Bronchial epithelial cell (primary cell): ENCODE data around the gene PIGX. TPM values are rescaled to one million over a fixed set of nuclear protein-coding genes. Genes with fewer than 3 reads are reported as not detected.

Experiments
- DNase-seq: peaks from one replicate; pipeline ENCODE4 v3.0.0-alpha.2; 2010; ENCODE audit warnings: low read depth
- FAIRE-seq: peaks from 2 replicates; lab custom pipeline; 2011; peaks lifted over from hg19 to GRCh38; lab: Jason Lieb, UNC
- H3K27me3 ChIP-seq: 2 replicates; pipeline ENCODE4 v1.5.1; 2011; ENCODE audit warnings: low read length; ENCODE audit not compliant: control insufficient read depth, insufficient read depth
- H3K36me3 ChIP-seq: 2 replicates; pipeline ENCODE4 v1.5.1; 2011; ENCODE audit warnings: low read length; ENCODE audit not compliant: control insufficient read depth, insufficient read depth
- H3K4me3 ChIP-seq: 2 replicates; pipeline ENCODE4 v1.5.1; 2011; ENCODE audit warnings: mild to moderate bottlenecking, low read depth, low read length, control low read depth
- total RNA-seq: library from RNA; depleted of rRNA; stranded (reverse); fragments of >200 nt; gene quantifications from 2 replicates; pipeline ENCODE4 v1.2.1, GENCODE V29; 2014
- TF ChIP-seq, protein P1 (sequence below): IDR thresholded peaks from 2 replicates; pipeline ENCODE4 v1.5.1; 2011; ENCODE audit warnings: mild to moderate bottlenecking, moderate library complexity, low read length, control low read depth, inconsistent platforms; ENCODE audit not compliant: insufficient read depth, severe bottlenecking

PIGX gene
- total RNA-seq, 1 donor from 2014 or later, result 22.4 TPM

DNA sequence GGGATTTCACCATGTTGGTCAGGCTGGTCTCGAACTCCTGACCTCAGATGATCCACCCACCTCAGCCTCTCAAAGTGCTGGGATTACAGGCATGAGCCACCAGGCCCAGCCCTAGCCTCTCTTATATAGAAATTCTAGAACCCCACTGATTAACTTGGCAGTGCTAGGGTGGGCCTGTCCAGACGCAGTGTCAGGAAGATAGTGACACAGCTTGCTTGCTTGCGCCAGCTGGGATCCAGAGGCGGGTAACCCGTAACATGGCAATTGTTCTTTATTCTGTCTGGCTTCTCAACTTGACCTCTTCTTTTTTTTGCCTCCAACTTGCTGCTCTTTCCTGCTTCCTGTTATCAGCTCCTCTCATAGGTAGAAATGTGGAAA is 16.3 kb upstream of the PIGX start:
- DNase-seq (no peak), FAIRE-seq (no peak)
- Histone ChIP-seq H3K36me3 (no peaks in the 10 kb centered on the region), H3K27me3 (no peaks in the 10 kb centered on the region), H3K4me3 (no peak overlapping the region)
- TF ChIP-seq, protein P1, sequence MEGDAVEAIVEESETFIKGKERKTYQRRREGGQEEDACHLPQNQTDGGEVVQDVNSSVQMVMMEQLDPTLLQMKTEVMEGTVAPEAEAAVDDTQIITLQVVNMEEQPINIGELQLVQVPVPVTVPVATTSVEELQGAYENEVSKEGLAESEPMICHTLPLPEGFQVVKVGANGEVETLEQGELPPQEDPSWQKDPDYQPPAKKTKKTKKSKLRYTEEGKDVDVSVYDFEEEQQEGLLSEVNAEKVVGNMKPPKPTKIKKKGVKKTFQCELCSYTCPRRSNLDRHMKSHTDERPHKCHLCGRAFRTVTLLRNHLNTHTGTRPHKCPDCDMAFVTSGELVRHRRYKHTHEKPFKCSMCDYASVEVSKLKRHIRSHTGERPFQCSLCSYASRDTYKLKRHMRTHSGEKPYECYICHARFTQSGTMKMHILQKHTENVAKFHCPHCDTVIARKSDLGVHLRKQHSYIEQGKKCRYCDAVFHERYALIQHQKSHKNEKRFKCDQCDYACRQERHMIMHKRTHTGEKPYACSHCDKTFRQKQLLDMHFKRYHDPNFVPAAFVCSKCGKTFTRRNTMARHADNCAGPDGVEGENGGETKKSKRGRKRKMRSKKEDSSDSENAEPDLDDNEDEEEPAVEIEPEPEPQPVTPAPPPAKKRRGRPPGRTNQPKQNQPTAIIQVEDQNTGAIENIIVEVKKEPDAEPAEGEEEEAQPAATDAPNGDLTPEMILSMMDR, result no peak

GRCh38 chr3:196697270-196697669 is 14.9 kb upstream of the PIGX start:
- TF ChIP-seq, protein P1, result no peak
- no peaks in the 10 kb centered on the region for H3K27me3 ChIP-seq
- DNase-seq (no peak), FAIRE-seq (no peak)
- H3K36me3 ChIP-seq, result no peaks in the 10 kb centered on the region
- H3K4me3 ChIP-seq, result no peak overlapping the region

- no peaks in the 10 kb centered on the region for H3K36me3 ChIP-seq
- FAIRE-seq (no peak), DNase-seq (no peak)
- no peaks in the 10 kb centered on the region for H3K27me3 ChIP-seq
- TF ChIP-seq, protein P1, result no peak
- no peak overlapping the region for H3K4me3 ChIP-seq
Measured at GRCh38 chr3:196699749-196700148, 12.4 kb upstream of the PIGX start.

GRCh38 chr3:196700801-196701200 is 11.4 kb upstream of the PIGX start:
- Histone ChIP-seq H3K36me3 (no peaks in the 10 kb centered on the region), H3K4me3 (no peak overlapping the region), H3K27me3 (no peaks in the 10 kb centered on the region)
- TF ChIP-seq, protein P1, result no peak
- DNase-seq (no peak), FAIRE-seq (no peak)

- DNase-seq (no peak), FAIRE-seq (no peak)
- Histone ChIP-seq H3K27me3 (no peaks in the 10 kb centered on the region), H3K4me3 (no peak overlapping the region), H3K36me3 (no peaks in the 10 kb centered on the region)
- TF ChIP-seq, protein P1, result no peak
Measured at GRCh38 chr3:196706327-196706726, 5.8 kb upstream of the PIGX start.

DNA sequence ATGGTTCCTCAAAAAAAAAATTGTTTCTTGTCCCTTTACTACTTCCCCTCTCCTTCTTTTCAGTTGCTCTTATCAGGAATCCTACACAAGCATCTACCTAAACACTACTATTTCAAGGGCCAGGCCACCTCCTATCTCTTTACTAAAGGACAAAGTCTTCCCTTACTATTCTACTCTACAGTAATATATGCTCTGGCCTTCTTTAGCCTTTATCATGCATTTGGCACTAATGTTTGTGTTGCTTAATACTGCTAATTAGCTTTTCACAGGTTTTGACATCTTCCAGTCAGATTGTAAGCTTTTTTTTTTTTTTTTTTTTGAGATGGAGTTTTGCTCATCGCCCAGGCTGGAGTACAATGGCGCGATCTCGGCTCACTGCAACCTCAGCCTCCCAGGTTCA is 5.4 kb upstream of the PIGX start:
- Histone ChIP-seq H3K36me3 (no peaks in the 10 kb centered on the region), H3K27me3 (no peaks in the 10 kb centered on the region), H3K4me3 (no peak overlapping the region)
- FAIRE-seq (no peak), DNase-seq (no peak)
- TF ChIP-seq, protein P1, result no peak
